Liver (tissue), 9 donors: ENCODE data around the gene CTXND1. TPM values are rescaled to one million over a fixed set of nuclear protein-coding genes. Genes with fewer than 3 reads are reported as not detected.

Experiments used
- DNase-seq: peaks from one replicate; pipeline ENCODE4 v3.0.0-alpha.2; 2017; ENCODE audit warnings: low spot score
- H3K27ac ChIP-seq, 2 donors: one replicate each; pipeline ENCODE4 v1.7.0; 2013; ENCODE audit warnings: inconsistent platforms in 2 of 2, low read length in 2 of 2, control low read depth in 1 of 2, low read depth in 1 of 2, mild to moderate bottlenecking in 1 of 2
- H3K27me3 ChIP-seq, 4 donors: one replicate each; pipeline versions ENCODE4 v1.6.1 to v1.7.0; 2013; ENCODE audit warnings: low read length in 3 of 4, inconsistent platforms in 1 of 4, mild to moderate bottlenecking in 1 of 4, moderate library complexity in 1 of 4; ENCODE audit not compliant: control insufficient read depth in 4 of 4, insufficient read depth in 4 of 4
- H3K36me3 ChIP-seq, 4 donors: one replicate each; pipeline versions ENCODE4 v1.6.1 to v1.7.0; 2013; ENCODE audit warnings: low read length in 3 of 4, mild to moderate bottlenecking in 3 of 4, low read depth in 1 of 4, moderate library complexity in 1 of 4; ENCODE audit not compliant: control insufficient read depth in 4 of 4, insufficient read depth in 3 of 4
- H3K4me1 ChIP-seq, 4 donors: one replicate each; pipeline versions ENCODE4 v1.6.1 to v1.7.0; 2013; ENCODE audit warnings: low read length in 3 of 4, mild to moderate bottlenecking in 3 of 4, moderate library complexity in 1 of 4; ENCODE audit not compliant: control insufficient read depth in 4 of 4, insufficient read depth in 4 of 4
- H3K4me3 ChIP-seq, 3 donors: one replicate each; pipeline versions ENCODE4 v1.6.1 to v1.7.0; 2013; ENCODE audit warnings: low read length in 3 of 3, control low read depth in 1 of 3, low read depth in 1 of 3, mild to moderate bottlenecking in 1 of 3
- H3K9ac ChIP-seq, 2 donors: one replicate each; pipeline ENCODE4 v1.7.0; 2013; ENCODE audit warnings: low read length in 2 of 2, mild to moderate bottlenecking in 2 of 2, moderate library complexity in 2 of 2, control low read depth in 1 of 2, low read depth in 1 of 2
- H3K9me3 ChIP-seq, 4 donors: one replicate each; pipeline versions ENCODE4 v1.6.1 to v1.7.0; 2013; ENCODE audit warnings: low read length in 3 of 4; ENCODE audit not compliant: control insufficient read depth in 4 of 4
- ATF3 ChIP-seq: IDR thresholded peaks from 2 replicates; pipeline ENCODE4 v1.6.1; 2016; ENCODE audit warnings: antibody characterized with exemption
- CTCF ChIP-seq: fragments of 150-350 bp; IDR thresholded peaks from 2 replicates; pipeline ENCODE4 v1.5.1; 2017; ENCODE audit warnings: improper control_type of control experiment, low read depth, low read length; ENCODE audit not compliant: missing input control
- EGR1 ChIP-seq, 2 donors: IDR thresholded peaks; 2 replicates each; pipeline ENCODE4 v1.6.1; 2016 to 2018; ENCODE audit warnings: antibody characterized with exemption in 2 of 2, low read depth in 2 of 2
- FOXA1 ChIP-seq: IDR thresholded peaks from 2 replicates; pipeline ENCODE4 v1.6.1; 2016; ENCODE audit warnings: antibody characterized with exemption
- FOXA2 ChIP-seq: IDR thresholded peaks from 2 replicates; pipeline ENCODE4 v1.6.1; 2016; ENCODE audit warnings: antibody characterized with exemption
- GABPA ChIP-seq, 2 donors: IDR thresholded peaks in 1 of 2; conservative IDR thresholded peaks in 1 of 2; 2 replicates each; pipeline ENCODE4 v1.6.1; 2016; ENCODE audit warnings: antibody characterized with exemption in 2 of 2, mild to moderate bottlenecking in 1 of 2, moderate library complexity in 1 of 2
- HNF4A ChIP-seq, 2 donors: conservative IDR thresholded peaks; 2 replicates each; pipeline ENCODE4 v1.6.1; 2016; ENCODE audit warnings: antibody characterized with exemption in 2 of 2, mild to moderate bottlenecking in 2 of 2
- HNF4G ChIP-seq: IDR thresholded peaks from 2 replicates; pipeline ENCODE4 v1.6.1; 2016; ENCODE audit warnings: antibody characterized with exemption
- JUND ChIP-seq, 2 donors: IDR thresholded peaks; 2 replicates each; pipeline ENCODE4 v1.6.1; 2016; ENCODE audit warnings: antibody characterized with exemption in 2 of 2
- NR2F2 ChIP-seq: IDR thresholded peaks from 2 replicates; pipeline ENCODE4 v1.6.1; 2016; ENCODE audit warnings: antibody characterized with exemption
- RAD21 ChIP-seq, 2 donors: IDR thresholded peaks; 2 replicates each; pipeline ENCODE4 v1.6.1; 2016; ENCODE audit warnings: antibody characterized with exemption in 2 of 2, mild to moderate bottlenecking in 2 of 2
- RXRA ChIP-seq, 2 donors: IDR thresholded peaks; 2 replicates each; pipeline ENCODE4 v1.6.1; 2017 to 2018; ENCODE audit warnings: antibody characterized with exemption in 2 of 2, mild to moderate bottlenecking in 1 of 2
- SP1 ChIP-seq: IDR thresholded peaks from 2 replicates; pipeline ENCODE4 v1.6.1; 2018; ENCODE audit warnings: antibody characterized with exemption, mild to moderate bottlenecking
- TAF1 ChIP-seq: conservative IDR thresholded peaks from 2 replicates; pipeline ENCODE4 v1.6.1; 2016; ENCODE audit warnings: antibody characterized with exemption, mild to moderate bottlenecking
- YY1 ChIP-seq: IDR thresholded peaks from 2 replicates; pipeline ENCODE4 v1.6.1; 2016; ENCODE audit warnings: antibody characterized with exemption, mild to moderate bottlenecking
- ZBTB33 ChIP-seq: IDR thresholded peaks from 2 replicates; pipeline ENCODE4 v1.6.1; 2016; ENCODE audit warnings: antibody characterized with exemption
- WGBS: extraction: QIAGEN DNeasy Blood & Tissue Kit; methylation state at CpG from one replicate; pipeline ENCODE4 v1.1.7; 2013; 5-methylcytosine and 5-hydroxymethylcytosine counted together
- polyA plus RNA-seq, 2 donors: library from polyadenylated mRNA; stranded (reverse) in 1 of 2; unstranded in 1 of 2; fragments of 200-250 nt in 1 of 2; fragments of >200 nt in 1 of 2; fragmentation: Nextera tagmentation in 1 of 2; extraction: Ambion mirVana in 1 of 2; gene quantifications; one replicate each; pipeline versions ENCODE4 v1.2.1 to v1.2.3, GENCODE V29; 2013 to 2015
- total RNA-seq, 2 donors: library from RNA; depleted of rRNA; stranded (reverse); fragments of >200 nt; gene quantifications; one replicate each; pipeline ENCODE4 v1.2.3, GENCODE V29; 2014
- TF ChIP-seq, protein P1 (sequence below): IDR thresholded peaks from 2 replicates; pipeline ENCODE4 v1.6.1; 2016; ENCODE audit warnings: antibody characterized with exemption, mild to moderate bottlenecking
- TF ChIP-seq, protein P2 (sequence below): IDR thresholded peaks from 2 replicates; pipeline ENCODE4 v1.6.1; 2016; ENCODE audit warnings: antibody characterized with exemption
- donor health status: healthy.
- donor health status: healthy.
- donor health status: healthy.
- donor health status: healthy.
- donor health status: healthy.

The CTXND1 gene
- total and polyA plus RNA-seq, 4 donors, result 2.9 to 4.1 (median 3.1) TPM

DNA sequence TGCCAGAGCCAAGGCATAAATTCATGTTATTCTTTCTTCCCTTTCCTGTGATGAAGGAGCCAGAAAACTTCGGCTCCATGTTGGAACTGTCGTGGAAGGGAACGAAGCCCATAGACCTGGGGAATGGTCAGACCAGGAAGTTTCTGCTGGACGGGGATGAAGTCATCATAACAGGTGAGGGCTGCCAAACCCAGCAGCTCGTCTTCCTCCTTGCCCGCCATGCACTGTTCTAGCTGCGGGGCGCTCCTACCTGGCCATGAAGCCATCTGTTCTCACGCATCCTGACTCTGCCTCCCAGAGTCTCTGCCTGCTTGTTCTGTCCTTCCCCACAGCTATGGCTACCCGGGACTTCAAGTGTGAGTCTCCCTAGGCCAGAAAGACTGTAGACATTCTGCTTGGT lies 71.0 kb downstream of the CTXND1 start:
- H3K36me3 ChIP-seq, result peaks cover 13 to 75% (median 61%) of the 10 kb centered on the region in 4 donors
- H3K9ac ChIP-seq, result no peak overlapping the region
- no peaks in the 10 kb centered on the region for H3K27me3 ChIP-seq
- H3K27ac ChIP-seq, result no peak overlapping the region
- WGBS, result 95% methylated on average over 10 of the region's 10 CpGs
- H3K4me3 ChIP-seq, result no peak overlapping the region
- TF ChIP-seq, protein P1, sequence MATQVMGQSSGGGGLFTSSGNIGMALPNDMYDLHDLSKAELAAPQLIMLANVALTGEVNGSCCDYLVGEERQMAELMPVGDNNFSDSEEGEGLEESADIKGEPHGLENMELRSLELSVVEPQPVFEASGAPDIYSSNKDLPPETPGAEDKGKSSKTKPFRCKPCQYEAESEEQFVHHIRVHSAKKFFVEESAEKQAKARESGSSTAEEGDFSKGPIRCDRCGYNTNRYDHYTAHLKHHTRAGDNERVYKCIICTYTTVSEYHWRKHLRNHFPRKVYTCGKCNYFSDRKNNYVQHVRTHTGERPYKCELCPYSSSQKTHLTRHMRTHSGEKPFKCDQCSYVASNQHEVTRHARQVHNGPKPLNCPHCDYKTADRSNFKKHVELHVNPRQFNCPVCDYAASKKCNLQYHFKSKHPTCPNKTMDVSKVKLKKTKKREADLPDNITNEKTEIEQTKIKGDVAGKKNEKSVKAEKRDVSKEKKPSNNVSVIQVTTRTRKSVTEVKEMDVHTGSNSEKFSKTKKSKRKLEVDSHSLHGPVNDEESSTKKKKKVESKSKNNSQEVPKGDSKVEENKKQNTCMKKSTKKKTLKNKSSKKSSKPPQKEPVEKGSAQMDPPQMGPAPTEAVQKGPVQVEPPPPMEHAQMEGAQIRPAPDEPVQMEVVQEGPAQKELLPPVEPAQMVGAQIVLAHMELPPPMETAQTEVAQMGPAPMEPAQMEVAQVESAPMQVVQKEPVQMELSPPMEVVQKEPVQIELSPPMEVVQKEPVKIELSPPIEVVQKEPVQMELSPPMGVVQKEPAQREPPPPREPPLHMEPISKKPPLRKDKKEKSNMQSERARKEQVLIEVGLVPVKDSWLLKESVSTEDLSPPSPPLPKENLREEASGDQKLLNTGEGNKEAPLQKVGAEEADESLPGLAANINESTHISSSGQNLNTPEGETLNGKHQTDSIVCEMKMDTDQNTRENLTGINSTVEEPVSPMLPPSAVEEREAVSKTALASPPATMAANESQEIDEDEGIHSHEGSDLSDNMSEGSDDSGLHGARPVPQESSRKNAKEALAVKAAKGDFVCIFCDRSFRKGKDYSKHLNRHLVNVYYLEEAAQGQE, result no peak
- TF ChIP-seq, protein P2, sequence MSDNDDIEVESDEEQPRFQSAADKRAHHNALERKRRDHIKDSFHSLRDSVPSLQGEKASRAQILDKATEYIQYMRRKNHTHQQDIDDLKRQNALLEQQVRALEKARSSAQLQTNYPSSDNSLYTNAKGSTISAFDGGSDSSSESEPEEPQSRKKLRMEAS, result no peak
- TF ChIP-seq FOXA2 (no peak), TAF1 (no peak), FOXA1 (no peak), RXRA (IDR thresholded peaks at IDR 0.05) (no peak), NR2F2 (no peak), RAD21 (IDR thresholded peaks at IDR 0.05) (no peak), JUND (IDR thresholded peaks at IDR 0.05) (no peak), GABPA (IDR thresholded peaks at IDR 0.05 in 1 of 2, conservative IDR thresholded peaks at IDR 0.05 in 1 of 2) (no peak), ATF3 (no peak), HNF4A (conservative IDR thresholded peaks at IDR 0.05) (no peak), YY1 (no peak), CTCF (no peak), SP1 (no peak), EGR1 (IDR thresholded peaks at IDR 0.05; ENCODE audit: low read depth in 2 of 2) (no peak), HNF4G (no peak), ZBTB33 (no peak)
- H3K9me3 ChIP-seq, result no peaks in the 10 kb centered on the region
- peaks cover 7 to 14% (median 9%) of the 10 kb centered on the region in 4 donors for H3K4me1 ChIP-seq
- DNase-seq, result no peak
